GM21717 (cell line): ENCODE results near the gene MYO5C.
"Not testable (repeated sequence)": the region's sequence is repeated elsewhere in the genome, so short reads cannot be mapped to it uniquely, and the experiment has no call there.

Experiments
- ATAC-seq: cut with Tn5 transposase; IDR thresholded peaks from one replicate; pipeline ENCODE4 v1.9.1; 2021; ENCODE audit warnings: mild to moderate bottlenecking, moderate library complexity; ENCODE audit not compliant: unreplicated experiment

The MYO5C gene

DNA sequence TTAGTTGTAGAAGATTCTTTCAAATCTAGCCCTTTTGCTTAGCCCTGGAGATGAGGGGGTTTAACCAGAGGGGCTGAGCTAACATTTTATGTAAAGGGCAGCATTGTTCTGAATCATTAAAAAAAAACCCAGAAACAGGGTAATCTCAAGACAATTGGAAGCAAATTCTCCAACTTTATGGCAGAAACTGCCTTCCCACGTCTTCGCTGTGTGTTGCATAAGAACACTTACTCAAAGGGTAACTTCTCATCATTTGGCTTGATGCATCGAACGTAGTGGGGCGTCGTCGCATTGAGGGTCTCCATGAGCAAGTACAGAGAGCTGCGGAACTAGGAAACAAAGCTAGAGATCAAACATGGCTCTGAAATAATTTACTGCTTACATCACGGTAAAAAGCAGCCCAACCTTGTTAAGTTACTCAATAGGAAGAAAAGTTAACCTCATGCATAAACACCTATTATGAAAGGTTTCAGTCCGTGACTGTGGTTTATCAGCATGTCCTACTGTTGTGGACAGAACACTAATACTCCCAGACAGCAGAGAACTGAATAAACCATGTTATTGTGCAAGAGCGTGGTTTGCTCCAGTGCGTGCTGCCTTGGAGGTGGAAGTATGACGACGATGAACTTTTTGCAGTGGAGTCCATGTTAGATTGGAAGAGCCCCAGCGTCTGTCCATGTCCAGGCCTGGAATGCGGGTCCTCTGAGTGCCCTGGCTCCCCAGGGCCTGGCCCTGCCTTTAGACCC lies 48.7 kb downstream of the MYO5C start:
- no peak for ATAC-seq

DNA sequence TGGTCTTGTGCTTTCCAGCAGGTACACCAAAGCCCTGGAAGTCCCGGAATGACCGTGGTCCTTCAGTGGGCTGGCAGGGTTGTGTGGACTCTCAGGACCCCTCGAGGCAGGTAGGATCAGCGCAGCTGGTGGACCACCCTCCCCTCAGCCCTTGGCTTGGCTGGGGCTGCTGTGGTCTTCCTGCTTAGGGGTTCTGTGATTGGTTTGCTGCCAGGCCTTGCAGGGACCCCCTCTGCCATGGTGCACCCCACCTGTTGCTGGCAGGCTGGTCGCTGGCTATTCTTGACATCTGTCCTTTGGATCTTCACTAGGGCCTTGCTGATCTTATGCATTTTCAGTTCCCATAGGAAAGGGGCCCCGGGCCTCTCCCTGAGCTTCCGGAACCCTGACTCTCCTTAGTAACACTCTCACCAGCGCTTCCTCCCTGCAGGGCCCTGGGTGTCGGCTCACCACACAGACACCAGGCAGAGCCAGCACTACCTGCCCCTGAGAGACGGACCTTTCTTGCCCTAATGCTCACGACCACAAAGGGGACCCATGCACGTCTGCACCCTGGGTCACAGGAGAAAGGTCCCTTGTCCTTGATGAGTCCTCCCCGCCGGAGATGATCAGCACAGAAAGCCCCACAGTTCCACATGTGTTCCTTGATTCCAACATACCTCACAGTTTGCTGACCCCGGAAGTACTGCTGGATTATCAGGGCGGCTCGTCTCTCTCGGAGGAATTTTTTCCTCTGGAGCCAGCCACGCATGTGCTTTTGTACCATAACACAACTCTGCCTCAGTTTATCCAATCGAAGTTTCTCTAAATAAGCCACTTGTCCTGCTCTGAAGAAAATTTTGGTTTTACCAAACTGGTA lies 51.7 kb downstream of the MYO5C start:
- ATAC-seq = no peak

DNA sequence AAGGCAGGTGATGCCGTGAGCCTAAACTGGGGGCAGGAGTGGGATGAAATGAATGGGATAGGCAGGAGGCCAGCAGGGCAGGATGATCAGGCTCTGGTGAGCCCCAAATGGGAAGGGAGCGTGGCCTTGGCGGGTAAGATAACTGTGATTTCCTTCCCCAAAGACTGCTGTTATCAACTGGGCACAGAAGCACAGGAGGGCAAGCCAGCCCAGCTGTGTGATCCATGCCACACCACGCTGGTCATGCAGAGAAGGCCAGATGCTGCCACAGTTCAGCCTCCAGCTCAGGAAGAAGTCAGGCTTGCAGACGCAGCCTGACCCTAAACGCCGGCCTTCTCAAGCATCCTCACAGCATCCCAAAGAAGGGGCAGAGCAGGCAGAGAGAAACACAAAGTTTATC lies 52.3 kb downstream of the MYO5C start:
- no peak for ATAC-seq

DNA sequence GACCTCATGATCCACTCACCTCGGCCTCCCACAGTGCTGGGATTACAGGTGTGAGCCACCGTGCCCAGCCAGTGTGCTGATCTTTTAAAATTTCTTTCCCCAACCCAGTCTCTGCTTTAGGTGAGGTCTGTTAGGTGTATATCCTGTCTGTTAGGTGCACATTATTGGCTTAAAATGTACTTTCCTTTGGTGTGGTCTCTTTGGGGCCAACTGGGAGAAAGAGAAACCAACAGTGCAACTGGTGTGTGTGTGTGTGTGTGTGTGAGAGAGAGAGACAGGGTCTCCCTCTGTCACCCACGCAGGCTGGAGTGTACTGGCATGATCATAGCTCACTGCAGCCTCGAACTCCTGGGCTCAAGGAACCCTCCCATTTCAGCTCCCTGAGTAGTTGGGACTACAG lies 54.1 kb downstream of the MYO5C start:
- ATAC-seq = no peak

DNA sequence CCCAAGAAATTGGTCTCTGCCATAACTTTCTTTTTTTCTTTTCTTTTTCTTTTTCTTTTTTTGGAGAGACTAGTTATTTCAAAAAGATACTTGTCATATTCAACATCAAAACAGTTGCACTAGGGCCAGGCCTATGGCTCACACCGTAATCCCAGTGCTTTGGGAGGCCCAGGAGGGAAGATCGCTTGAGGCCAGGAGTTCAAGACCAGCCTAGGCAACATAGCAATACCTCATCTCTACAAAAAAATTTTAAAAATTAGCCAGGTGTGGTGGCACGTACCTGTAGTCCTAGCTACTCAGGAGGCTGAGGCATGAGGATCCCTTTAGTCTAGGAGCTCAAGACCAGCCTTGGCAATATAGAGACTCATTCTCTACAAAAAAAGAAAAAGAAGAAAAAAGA lies 55.4 kb downstream of the MYO5C start:
- ATAC-seq = no peak

DNA sequence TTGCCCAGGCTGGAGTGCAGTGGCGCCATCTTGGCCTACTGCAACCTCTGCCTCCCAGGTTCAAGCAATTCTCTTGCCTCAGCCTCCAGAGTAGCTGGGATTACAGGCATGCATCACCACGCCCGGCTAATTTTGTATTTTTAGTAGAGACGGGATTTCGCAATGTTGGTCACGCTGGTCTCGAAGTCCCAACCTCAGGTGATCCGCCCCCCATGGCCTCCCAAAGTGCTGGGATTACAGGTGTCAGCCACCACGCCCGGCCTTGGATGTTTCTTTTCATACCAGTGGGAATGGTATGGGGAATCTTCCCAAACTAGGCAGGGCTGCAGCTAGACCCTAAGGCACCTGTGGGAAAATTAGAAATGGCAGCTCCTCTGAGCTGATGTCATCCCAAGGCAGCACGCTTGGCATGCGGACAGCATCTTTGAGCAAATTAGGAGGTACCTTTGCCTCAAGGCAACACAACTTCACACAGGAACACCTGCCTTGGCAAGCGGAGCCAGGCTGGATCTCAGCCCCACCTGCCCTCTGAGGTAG lies 56.5 kb downstream of the MYO5C start:
- ATAC-seq = not testable (repeated sequence)

DNA sequence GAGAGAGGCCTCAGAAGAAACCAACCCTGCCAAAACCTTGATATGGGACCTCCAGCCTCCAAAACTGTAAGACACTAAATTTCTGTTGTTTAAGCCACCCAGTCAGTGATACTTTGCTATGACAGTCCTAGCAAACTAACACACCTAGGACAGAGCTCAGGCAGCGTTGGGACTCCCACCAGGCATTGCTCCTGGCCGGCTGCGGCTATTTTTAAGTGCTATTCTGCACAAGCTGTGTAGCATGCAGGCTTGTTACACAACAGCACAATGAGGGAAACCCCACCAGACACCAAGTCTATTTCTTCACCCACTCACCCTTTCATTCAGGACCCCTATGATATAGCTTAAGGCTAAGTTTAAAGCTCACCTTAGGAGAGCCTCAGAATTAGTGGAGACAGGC lies 57.5 kb downstream of the MYO5C start:
- no peak for ATAC-seq

DNA sequence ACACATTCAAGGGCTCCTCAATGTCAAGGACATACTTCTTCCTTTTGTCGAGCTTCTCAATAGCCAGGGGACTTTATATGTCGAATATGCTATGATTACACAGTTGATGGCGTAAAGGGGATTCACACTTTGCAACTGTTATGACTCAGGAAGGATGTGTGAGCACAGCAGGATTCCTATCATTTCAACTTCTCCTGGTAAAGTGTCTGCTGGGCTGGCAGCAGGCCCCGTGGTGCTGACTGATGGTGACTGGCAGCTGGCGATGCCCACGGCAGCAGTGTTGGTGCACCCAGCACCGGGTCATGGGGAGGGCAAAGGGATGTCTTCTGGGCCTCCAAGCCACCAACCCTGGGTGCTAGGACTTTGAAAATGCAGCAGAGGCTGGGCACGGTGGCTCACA lies 59.6 kb downstream of the MYO5C start:
- ATAC-seq = no peak

DNA sequence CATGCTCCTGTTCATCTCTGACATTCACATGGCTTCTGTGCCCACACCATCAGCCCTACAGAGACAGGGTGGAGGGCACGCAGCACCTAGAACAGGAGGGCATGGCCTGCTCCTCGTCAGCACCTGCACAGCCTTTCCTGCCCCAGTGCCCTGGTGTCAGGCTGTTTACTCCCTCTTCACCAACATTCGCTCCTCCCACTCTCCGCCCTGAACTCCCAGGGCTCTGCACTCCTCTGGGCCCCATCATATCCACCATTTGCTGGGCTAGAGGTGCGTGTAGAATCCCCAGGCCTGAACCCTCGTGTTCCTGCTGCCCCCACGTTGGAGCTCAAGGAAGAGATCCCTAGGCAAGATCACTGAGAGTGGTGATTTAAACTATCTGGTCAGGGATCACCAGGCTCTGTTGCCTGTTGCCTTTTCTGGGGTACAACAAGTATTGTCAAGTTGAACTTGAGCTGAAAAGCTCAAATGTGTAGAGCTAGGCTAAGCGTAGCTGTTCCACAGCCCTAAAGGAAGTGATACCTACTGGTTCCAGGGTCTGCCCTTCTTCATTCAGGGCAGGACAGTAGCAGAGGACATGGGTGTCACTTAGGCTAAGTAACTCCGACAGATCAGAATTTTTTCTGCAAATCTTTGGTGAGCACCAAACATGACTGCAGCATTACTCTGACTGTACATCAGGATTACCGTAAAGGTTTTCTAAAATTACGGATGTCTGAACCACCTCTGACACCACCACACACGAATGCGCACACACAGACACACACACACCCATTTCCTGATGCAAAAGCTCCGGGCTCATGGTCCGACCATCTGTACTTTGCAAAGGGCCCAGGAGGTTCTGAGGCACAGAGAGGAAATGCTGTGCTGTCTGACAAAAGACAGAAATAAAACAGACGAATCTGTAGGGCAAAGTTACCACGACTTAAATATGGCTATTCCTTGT lies 60.7 kb downstream of the MYO5C start:
- peak; percentile 51 for ATAC-seq

DNA sequence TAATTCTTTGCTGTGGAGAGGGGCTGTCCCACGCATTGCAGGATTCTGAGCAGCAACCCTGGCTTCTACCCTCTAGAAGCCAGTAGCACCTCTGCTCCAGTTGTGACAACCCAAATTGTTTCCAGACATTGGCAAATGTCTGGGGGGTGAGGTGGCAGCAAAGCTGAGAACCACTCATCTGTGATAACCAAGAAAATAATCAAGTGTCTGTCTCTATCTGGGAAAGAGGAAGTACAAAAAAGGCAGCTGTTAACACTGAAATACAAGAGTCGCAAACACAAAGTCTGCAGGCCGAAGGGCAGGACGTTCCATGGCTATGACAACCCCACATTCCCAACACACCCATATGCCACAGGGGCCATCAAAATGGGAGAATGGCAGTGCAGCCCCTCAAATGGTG lies 62.2 kb downstream of the MYO5C start:
- ATAC-seq = peak; percentile 38

DNA sequence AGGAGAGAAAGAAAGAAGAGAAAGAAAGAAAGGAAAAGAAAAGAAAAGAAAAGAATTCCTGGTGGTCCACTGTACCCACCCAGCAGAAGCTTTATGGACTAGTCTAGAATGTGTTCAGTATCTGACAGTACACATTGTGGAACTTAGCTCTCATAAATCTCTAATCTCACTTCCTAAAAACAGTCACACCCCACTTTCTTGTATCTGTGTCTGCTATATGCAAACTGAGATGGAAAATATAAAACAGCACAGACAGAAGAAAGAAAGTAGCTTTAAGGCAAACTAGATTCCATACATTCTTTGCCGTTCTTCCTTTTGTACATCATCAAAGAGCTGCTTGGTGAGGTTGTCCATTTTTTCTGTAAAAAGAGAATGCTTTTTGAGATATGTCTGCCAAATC lies 63.3 kb downstream of the MYO5C start:
- ATAC-seq = peak; percentile 67

DNA sequence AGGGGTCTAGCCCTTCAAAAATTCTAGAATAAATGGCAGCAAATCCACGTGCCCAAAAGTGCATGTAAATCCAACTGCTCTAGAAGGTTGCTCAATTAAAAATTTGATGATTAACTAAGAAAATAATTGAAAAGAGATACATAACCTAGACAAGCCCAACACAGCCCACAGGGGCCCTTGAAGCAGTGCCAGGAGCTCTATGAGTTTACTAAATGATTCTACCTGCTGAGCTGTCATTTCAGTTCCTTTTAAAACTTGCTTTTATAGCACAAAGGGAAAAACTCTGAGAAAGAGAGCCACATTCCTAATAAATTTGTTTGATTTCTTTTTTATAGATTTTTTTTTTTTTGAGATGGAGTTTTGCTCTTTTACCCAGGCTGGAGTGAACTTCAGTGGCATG lies 65.5 kb downstream of the MYO5C start:
- no peak for ATAC-seq

DNA sequence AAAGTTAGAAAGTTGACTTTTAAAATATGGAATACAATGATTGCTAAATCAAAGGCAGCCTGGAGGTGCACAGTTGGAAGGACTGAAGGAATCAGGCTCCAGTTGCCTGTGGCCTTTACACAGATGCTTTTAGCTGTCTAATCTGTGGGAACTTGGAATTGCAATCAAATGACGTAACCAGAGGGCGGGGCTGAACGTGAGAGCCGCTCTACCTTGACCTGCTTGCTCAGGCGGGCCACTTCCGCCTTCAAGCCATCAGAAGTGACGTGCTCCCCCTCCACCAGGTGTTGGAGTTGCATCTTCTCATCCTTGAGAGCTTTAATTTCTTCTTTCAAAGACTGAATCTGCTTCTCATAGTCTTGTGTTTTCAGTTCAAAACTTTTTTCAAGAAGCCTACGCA lies 66.7 kb downstream of the MYO5C start:
- ATAC-seq = no peak

DNA sequence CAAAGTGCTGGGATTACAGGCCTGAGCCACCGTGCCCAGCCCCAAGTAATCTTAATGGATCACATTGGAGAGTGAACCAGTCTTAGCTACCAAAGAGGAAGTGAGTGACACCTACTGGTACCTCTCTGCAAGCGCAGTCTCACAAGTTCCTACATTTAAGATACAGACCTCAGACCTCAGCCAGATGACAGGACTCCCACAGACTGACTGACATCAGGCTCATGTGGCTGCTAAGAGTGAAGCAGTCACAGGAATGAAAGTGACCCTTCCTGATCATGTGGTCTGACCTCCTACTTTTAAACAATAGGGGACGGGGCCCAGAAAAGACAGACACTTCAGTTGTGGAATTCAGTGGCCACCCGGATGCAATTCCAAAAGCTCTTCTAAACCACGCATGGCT lies 68.1 kb downstream of the MYO5C start:
- peak; percentile 59 for ATAC-seq

DNA sequence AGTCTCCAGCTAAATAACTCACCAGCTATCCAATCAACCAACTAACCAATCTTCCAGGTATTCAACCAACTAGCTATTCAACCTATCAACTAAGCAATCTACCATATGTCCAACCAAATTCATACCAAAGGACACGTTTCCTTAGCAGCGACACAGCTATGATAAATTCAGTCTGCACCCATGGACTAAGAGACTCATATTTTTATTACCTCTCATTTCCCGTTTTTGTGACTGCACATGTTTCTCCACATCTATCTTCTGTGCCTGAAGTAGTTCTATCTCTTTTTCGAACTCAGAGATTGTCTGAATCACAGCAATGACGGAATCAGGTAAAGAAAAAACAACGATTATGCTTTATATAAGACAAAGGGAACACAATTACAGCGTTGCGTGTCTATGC lies 70.4 kb downstream of the MYO5C start:
- ATAC-seq = no peak

DNA sequence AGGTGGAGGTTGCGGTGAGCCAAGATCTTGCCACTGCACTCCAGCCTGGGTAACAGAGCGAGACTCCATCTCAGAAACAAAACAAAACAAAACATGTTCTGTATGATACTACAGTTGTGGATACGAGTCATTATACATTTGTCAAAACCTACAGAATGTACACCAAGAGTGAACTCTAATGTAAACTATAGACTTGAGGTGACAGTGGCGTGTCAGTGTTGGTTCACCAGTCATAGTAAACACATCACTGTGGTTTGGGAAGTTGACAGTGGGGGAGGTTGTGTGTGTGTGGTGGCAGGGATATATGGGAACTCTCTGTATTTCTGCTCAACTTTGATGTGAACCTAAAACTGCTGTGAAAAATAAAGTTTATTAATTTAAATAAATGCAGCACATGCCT lies 71.4 kb downstream of the MYO5C start:
- no peak for ATAC-seq

DNA sequence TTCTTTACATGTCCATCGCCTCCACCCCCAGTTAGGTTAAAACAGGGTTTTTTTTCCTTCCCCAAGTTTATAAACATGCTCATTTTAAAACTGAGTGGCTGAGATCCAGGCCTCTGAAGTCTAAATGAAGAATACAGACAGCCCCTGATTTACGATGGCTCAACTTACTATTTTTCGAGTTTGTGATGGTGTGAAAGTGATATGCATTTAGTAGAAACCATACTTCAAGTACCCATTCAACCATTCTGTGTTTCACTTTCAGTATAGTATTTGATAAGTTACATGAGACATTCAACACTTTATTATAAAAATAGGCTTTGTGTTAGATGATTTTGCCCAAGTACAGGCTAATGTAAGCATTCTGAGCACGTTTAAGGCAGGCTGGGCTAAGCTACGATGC lies 73.9 kb downstream of the MYO5C start:
- no peak for ATAC-seq

DNA sequence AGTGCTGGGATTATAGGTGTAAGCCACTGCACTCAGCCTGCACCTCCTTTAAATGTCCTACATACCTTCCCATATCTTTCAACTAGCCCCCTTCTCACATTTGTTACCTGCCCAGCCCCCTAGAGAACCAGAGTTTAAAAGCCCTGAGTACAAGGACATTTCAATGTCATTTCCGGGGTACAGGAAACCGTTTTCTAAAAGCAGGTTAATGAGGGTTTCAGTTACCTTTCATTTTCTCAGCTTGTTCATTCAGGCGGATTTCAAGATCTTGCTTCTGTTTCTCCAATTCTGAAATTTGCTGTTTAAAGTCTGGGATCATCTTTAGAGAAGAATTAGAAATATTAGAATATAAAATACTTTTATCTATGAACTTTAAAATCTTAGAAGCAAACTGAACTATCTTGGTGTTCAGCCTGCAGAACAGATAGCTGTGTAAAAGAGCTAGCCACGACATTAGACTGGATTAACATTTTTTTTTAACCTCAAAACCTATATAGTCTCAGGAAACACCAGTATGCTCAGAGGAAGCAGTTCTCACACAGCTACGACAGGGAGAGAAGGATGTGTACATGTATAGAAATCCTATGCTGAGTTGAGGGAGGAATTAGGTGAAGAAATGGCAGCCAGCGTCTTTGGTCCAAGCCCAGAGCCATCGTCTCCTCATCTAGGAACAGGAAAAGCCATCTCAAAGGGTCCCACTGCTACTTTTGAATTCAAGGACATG lies 74.5 kb downstream of the MYO5C start:
- ATAC-seq = no peak

DNA sequence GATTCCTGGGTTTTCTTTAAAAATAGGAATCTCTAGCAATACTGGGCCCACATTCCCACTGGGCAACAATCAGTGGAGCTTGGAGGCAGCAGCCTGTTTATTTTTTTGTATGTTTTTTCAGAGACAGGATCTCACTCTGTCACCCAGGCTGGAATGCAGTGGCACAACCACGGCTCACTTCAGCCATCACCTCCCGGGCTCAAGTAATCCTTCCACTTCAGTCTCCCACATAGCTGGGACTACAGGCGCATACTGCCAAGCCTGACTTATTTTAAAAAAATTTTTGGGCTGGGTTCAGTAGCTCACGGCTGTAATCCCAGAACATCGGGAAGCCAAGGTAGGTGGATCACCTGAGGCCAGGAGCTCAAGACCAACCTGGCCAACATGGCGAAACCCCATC lies 75.4 kb downstream of the MYO5C start:
- ATAC-seq = no peak

DNA sequence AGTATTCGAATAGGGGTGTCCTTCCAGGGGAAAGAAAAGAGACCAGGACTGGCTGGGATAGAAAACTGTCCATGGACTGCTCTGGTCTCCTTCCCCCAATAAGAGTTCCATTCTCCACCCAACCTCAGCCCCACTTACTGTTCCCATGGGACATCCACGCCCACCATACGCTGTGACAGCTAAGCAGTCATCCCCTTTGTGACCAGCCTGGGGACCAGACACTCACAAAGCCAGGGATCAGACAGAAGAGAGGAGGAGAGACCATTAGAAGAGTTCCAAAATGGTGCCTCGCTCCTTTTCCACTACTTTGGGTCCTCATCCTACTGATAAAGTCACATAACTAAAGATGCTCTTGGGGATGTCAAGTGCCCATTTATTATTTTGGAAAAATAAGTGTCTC lies 76.8 kb downstream of the MYO5C start:
- ATAC-seq = no peak
